Neural progenitor cell (in vitro differentiated cells): ENCODE results near the gene SUSD3.

Experiments used
- EZH2 ChIP-seq: fragments of 200-600 bp; sonication (generic); IDR thresholded peaks from 2 replicates; pipeline ENCODE4 v1.6.1; 2017; ENCODE audit warnings: antibody characterized with exemption, mild to moderate bottlenecking, moderate library complexity
- EZH2phosphoT487 ChIP-seq: fragments of 200-600 bp; sonication (generic); IDR thresholded peaks from 2 replicates; pipeline ENCODE4 v1.6.1; 2017; ENCODE audit warnings: antibody characterized with exemption
- TF ChIP-seq, protein P1 (sequence below): fragments of 200-600 bp; sonication (generic); IDR thresholded peaks from 2 replicates; pipeline ENCODE4 v1.5.1; 2017; ENCODE audit warnings: antibody characterized with exemption, mild to moderate bottlenecking

- TF ChIP-seq, protein P1, sequence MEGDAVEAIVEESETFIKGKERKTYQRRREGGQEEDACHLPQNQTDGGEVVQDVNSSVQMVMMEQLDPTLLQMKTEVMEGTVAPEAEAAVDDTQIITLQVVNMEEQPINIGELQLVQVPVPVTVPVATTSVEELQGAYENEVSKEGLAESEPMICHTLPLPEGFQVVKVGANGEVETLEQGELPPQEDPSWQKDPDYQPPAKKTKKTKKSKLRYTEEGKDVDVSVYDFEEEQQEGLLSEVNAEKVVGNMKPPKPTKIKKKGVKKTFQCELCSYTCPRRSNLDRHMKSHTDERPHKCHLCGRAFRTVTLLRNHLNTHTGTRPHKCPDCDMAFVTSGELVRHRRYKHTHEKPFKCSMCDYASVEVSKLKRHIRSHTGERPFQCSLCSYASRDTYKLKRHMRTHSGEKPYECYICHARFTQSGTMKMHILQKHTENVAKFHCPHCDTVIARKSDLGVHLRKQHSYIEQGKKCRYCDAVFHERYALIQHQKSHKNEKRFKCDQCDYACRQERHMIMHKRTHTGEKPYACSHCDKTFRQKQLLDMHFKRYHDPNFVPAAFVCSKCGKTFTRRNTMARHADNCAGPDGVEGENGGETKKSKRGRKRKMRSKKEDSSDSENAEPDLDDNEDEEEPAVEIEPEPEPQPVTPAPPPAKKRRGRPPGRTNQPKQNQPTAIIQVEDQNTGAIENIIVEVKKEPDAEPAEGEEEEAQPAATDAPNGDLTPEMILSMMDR, result no peak
- TF ChIP-seq EZH2 (no peak), EZH2phosphoT487 (no peak)
These were observed 39.2 kb downstream of the SUSD3 start for GRCh38 chr9:93097511-93098201.
